HL-60 (cell line): ENCODE measurements around the gene SUN3.

Source experiments
- GABPA ChIP-seq: IDR thresholded peaks from 2 replicates; pipeline ENCODE4 v1.6.1; 2012; ENCODE audit warnings: low read depth
- POLR2AphosphoS5 ChIP-seq: IDR thresholded peaks from 2 replicates; pipeline ENCODE4 v1.6.1; 2012; ENCODE audit warnings: low read depth
- REST ChIP-seq: IDR thresholded peaks from 2 replicates; pipeline ENCODE4 v1.6.1; 2012; ENCODE audit warnings: low read depth; ENCODE audit not compliant: insufficient replicate concordance
- SPI1 ChIP-seq: IDR thresholded peaks from 2 replicates; pipeline ENCODE4 v1.6.1; 2012; ENCODE audit warnings: low read depth, mild to moderate bottlenecking, borderline replicate concordance
- TF ChIP-seq, protein P1 (sequence below): IDR thresholded peaks from one replicate; pipeline ENCODE4 v1.5.1; 2011; ENCODE audit warnings: low read length, control low read depth, inconsistent platforms; ENCODE audit not compliant: insufficient read depth

- TF ChIP-seq, protein P1, sequence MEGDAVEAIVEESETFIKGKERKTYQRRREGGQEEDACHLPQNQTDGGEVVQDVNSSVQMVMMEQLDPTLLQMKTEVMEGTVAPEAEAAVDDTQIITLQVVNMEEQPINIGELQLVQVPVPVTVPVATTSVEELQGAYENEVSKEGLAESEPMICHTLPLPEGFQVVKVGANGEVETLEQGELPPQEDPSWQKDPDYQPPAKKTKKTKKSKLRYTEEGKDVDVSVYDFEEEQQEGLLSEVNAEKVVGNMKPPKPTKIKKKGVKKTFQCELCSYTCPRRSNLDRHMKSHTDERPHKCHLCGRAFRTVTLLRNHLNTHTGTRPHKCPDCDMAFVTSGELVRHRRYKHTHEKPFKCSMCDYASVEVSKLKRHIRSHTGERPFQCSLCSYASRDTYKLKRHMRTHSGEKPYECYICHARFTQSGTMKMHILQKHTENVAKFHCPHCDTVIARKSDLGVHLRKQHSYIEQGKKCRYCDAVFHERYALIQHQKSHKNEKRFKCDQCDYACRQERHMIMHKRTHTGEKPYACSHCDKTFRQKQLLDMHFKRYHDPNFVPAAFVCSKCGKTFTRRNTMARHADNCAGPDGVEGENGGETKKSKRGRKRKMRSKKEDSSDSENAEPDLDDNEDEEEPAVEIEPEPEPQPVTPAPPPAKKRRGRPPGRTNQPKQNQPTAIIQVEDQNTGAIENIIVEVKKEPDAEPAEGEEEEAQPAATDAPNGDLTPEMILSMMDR: no peak
- TF ChIP-seq POLR2AphosphoS5 (no peak), GABPA (no peak), SPI1 (no peak), REST (no peak)
Observed at GRCh38 chr7:48028938-48029337, at the start of gene SUN3.
